ENCODE results near the gene ARMC2.

Gene ARMC2

DNA sequence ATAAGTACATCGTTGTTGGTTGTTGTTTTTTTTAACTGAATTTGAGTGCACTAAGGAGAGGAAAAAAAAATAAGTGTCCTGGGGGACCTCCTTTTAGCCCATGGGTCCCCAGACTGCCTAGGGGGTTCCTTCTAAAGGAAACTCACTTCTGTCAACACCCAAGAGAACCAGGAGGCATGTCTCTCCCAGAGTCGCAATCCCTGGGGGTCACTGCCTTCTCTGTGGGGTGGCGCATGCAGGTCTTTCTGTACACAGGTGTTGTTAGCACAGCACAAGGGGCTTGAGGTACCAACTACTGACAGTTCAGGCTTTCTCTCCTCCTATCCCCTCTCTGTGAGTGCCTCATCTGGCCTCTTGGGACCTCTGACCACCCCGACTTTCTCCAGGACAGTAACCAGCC is 7.3 kb upstream of the ARMC2 start:
- no peak for DNase-seq (ENCODE audit: low read depth)
- TF ChIP-seq, protein P1, sequence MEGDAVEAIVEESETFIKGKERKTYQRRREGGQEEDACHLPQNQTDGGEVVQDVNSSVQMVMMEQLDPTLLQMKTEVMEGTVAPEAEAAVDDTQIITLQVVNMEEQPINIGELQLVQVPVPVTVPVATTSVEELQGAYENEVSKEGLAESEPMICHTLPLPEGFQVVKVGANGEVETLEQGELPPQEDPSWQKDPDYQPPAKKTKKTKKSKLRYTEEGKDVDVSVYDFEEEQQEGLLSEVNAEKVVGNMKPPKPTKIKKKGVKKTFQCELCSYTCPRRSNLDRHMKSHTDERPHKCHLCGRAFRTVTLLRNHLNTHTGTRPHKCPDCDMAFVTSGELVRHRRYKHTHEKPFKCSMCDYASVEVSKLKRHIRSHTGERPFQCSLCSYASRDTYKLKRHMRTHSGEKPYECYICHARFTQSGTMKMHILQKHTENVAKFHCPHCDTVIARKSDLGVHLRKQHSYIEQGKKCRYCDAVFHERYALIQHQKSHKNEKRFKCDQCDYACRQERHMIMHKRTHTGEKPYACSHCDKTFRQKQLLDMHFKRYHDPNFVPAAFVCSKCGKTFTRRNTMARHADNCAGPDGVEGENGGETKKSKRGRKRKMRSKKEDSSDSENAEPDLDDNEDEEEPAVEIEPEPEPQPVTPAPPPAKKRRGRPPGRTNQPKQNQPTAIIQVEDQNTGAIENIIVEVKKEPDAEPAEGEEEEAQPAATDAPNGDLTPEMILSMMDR (IDR thresholded peaks at IDR 0.05; ENCODE audit: low read depth, low read length, missing control alignments): no peak
- H3K4me3 ChIP-seq (ENCODE audit: low read depth, low read length): no peak overlapping the region

DNA sequence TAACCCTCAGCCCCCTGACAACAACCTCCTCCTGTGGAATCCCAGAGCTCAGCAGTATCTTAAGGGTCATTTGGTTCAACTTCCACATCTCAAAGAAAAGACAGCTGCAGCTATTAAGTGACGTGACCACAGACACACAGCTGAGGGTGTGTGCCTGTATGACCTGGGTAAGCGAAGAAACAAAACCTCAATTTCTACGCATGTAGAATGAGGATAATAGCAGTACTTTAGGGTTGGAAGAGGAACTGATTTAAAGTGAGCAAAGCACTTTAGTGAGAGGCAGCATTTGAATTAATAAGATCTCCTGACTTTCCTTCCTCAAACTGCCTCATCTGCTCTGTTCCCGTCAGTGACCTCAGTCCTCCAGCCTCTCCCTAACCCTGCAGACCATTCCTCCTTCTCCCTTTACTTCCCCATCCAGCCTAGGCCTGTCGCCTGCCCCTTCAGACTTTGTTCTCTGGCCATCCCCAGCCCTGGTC is 6.8 kb upstream of the ARMC2 start:
- no peak for DNase-seq (ENCODE audit: low read depth)
- H3K4me3 ChIP-seq (ENCODE audit: low read depth, low read length): no peak overlapping the region
- TF ChIP-seq, protein P1 (IDR thresholded peaks at IDR 0.05; ENCODE audit: low read depth, low read length, missing control alignments): no peak

DNA sequence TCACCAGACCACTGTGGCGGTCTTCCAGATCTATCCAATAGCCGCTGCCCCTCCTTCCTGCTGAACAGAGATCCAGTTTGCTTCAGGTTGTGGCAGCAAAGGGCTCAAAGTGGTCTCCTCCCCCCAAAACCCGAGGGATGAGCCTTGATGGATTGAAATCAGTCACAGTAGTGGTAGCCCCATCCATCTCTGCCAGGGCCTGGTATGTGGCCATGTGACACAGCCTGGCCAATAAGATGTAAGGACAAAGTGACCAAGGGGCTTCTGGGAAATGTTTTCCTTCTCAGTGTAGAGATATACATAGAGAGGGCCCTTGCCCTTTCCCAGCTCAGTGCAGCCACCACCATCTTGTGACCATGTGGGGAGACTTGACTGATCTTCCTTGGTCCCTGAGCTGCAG is 4.1 kb upstream of the ARMC2 start:
- DNase-seq (ENCODE audit: low read depth): no peak
- H3K4me3 ChIP-seq (ENCODE audit: low read depth, low read length): no peak overlapping the region
- TF ChIP-seq, protein P1 (IDR thresholded peaks at IDR 0.05; ENCODE audit: low read depth, low read length, missing control alignments): no peak

DNA sequence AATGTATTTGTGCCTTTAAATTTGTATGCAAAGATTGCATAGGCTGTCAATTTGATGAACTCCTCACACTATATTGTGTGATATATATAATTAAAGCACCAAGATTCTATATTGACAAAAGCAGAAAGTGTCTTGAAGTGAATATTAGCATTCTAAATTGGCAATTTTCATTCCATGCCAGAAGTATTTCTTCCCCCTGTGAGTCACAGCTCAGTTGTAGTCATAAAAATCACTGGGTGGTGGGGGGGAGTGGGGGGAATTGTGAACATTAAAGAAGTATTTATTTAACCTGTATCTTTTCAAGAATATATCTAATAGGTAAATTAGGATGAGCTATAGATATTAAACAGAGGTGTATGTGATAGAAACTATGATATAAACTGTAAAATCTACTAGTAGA is 3.1 kb upstream of the ARMC2 start:
- no peak overlapping the region for H3K4me3 ChIP-seq (ENCODE audit: low read depth, low read length)
- no peak for DNase-seq (ENCODE audit: low read depth)
- TF ChIP-seq, protein P1 (IDR thresholded peaks at IDR 0.05; ENCODE audit: low read depth, low read length, missing control alignments): no peak

DNA sequence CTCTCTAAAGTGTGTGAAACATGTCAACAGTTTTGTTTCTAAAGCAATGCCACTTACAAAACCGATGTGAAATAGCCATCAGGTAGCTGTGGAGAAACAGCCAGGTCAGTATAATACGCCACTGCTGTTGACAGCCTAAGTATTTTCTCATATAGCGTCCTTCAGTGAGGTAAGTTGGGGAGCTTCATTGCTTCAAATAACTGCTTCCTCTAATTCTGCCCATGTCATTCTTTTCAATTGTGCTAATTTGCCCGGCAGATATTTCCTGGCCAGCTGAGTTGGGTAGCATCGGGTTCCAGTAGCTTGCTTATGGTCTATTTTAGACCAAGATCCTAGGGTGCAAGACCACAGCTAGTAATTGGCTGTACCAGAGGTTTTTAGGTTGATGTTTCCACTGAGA is 2.1 kb upstream of the ARMC2 start:
- TF ChIP-seq, protein P1 (IDR thresholded peaks at IDR 0.05; ENCODE audit: low read depth, low read length, missing control alignments): no peak
- DNase-seq (ENCODE audit: low read depth): no peak
- no peak overlapping the region for H3K4me3 ChIP-seq (ENCODE audit: low read depth, low read length)

DNA sequence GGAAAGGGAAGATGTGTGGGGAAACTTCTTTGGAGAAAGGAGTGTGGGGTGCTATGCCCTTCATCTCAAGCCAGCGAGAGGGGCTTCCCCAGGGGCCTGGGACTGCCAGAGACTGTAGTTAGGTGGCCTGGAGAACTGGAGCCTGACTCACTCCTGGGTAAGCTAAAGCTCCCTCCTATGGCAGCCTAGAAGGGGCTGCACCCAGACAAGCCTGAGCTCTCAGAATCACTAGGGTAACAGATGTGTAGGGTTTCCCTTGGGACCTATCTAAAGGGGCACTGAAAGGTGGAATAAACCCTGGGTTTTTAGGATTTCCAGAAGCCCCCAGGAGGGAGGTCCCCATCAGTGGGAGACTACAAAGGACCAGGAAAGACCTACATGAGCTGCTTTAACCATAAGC is 1.6 kb upstream of the ARMC2 start:
- TF ChIP-seq, protein P1 (IDR thresholded peaks at IDR 0.05; ENCODE audit: low read depth, low read length, missing control alignments): no peak
- no peak for DNase-seq (ENCODE audit: low read depth)
- no peak overlapping the region for H3K4me3 ChIP-seq (ENCODE audit: low read depth, low read length)

DNA sequence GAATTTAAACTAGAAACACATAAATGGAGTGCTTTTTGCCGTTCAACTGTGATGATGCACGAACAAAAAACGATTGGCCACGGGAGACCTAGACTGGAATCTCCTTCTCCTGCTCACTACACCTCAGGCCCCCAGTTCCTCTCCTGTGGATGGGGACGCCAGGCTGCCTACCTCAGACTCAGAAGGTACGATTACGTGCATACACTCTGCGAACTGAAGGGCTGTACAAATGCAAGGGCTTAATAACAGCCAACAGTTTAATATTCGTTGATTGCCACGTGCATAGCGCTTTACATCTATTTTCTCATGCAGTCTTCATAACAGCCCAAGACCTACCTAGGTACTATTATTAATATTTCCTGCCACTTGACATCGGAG is 495 bp upstream of the ARMC2 start:
- no peak for DNase-seq (ENCODE audit: low read depth)
- H3K4me3 ChIP-seq (ENCODE audit: low read depth, low read length): peak overlapping the region; percentile 60; the same call in 1 of the 2 replicates
- TF ChIP-seq, protein P1 (IDR thresholded peaks at IDR 0.05; ENCODE audit: low read depth, low read length, missing control alignments): no peak
